Bronchial epithelial cell (primary cell): ENCODE data around the gene HLA-DQB1. TPM values are rescaled to one million over a fixed set of nuclear protein-coding genes. Genes with fewer than 3 reads are reported as not detected.
A peak's percentile ranks its signal among the peaks of the same experiment; 100 is the strongest.
"Not testable (repeated sequence)": the region's sequence is repeated elsewhere in the genome, so short reads cannot be mapped to it uniquely, and the experiment has no call there.

Experiments
- DNase-seq: peaks from one replicate; pipeline ENCODE4 v3.0.0-alpha.2; 2010; ENCODE audit warnings: low read depth
- FAIRE-seq: peaks from 2 replicates; lab custom pipeline; 2011; peaks lifted over from hg19 to GRCh38; lab: Jason Lieb, UNC
- H3K27me3 ChIP-seq: 2 replicates; pipeline ENCODE4 v1.5.1; 2011; ENCODE audit warnings: low read length; ENCODE audit not compliant: control insufficient read depth, insufficient read depth
- H3K36me3 ChIP-seq: 2 replicates; pipeline ENCODE4 v1.5.1; 2011; ENCODE audit warnings: low read length; ENCODE audit not compliant: control insufficient read depth, insufficient read depth
- H3K4me3 ChIP-seq: 2 replicates; pipeline ENCODE4 v1.5.1; 2011; ENCODE audit warnings: mild to moderate bottlenecking, low read depth, low read length, control low read depth
- CTCF ChIP-seq: IDR thresholded peaks from 2 replicates; pipeline ENCODE4 v1.5.1; 2011; ENCODE audit warnings: mild to moderate bottlenecking, moderate library complexity, low read length, control low read depth, inconsistent platforms; ENCODE audit not compliant: insufficient read depth, severe bottlenecking
- total RNA-seq: library from RNA; depleted of rRNA; stranded (reverse); fragments of >200 nt; gene quantifications from 2 replicates; pipeline ENCODE4 v1.2.1, GENCODE V29; 2014

The HLA-DQB1 gene
- total RNA-seq = 1.4 TPM in 1 of 2 replicates, not detected in the other

- FAIRE-seq = no peak
- H3K4me3 ChIP-seq = peak within 1 kb of the TSS; percentile 26
- TF ChIP-seq CTCF = no peak
- no peaks in the 10 kb centered on the region for H3K27me3 ChIP-seq
- DNase-seq = peak; percentile 79
- no peaks in the 10 kb centered on the region for H3K36me3 ChIP-seq
These were observed at the start of gene HLA-DQB1 for GRCh38 chr6:32666420-32667300. Gene HLA-DQB1, minus strand, starts transcription at chr6:32666657. Its CDS starts 50 bp downstream, at chr6:32666607.

GRCh38 chr6:32713241-32713640 lies 46.8 kb upstream of the HLA-DQB1 start:
- no peaks in the 10 kb centered on the region for H3K36me3 ChIP-seq
- H3K27me3 ChIP-seq = peaks cover 2% of the 10 kb centered on the region
- TF ChIP-seq CTCF = no peak
- DNase-seq = no peak
- no peak for FAIRE-seq
- no peak overlapping the region for H3K4me3 ChIP-seq

- no peaks in the 10 kb centered on the region for H3K36me3 ChIP-seq
- FAIRE-seq = no peak
- no peak for TF ChIP-seq CTCF
- DNase-seq = no peak
- H3K27me3 ChIP-seq = no peaks in the 10 kb centered on the region
- no peak overlapping the region for H3K4me3 ChIP-seq
These were observed 43.2 kb upstream of the HLA-DQB1 start for GRCh38 chr6:32709625-32710024.

- not testable (repeated sequence) for H3K4me3 ChIP-seq, H3K27me3 ChIP-seq, DNase-seq, H3K36me3 ChIP-seq, FAIRE-seq
These were observed 38.7 kb upstream of the HLA-DQB1 start for GRCh38 chr6:32705164-32705563.

GRCh38 chr6:32703347-32703746 lies 36.9 kb upstream of the HLA-DQB1 start:
- no peak for FAIRE-seq

More at GRCh38 chr6:32703347-32703746, 36.9 kb upstream of the HLA-DQB1 start:
- Histone ChIP-seq H3K4me3 (no peak overlapping the region), H3K36me3 (no peaks in the 10 kb centered on the region), H3K27me3 (no peaks in the 10 kb centered on the region)
- DNase-seq = no peak
- no peak for TF ChIP-seq CTCF
